ENCODE data around the gene HS3ST5. TPM values are rescaled to one million over a fixed set of nuclear protein-coding genes. Genes with fewer than 3 reads are reported as not detected.

The HS3ST5 gene
- total RNA-seq, 1 experiment from 2014 or later = 0.29 TPM

DNA sequence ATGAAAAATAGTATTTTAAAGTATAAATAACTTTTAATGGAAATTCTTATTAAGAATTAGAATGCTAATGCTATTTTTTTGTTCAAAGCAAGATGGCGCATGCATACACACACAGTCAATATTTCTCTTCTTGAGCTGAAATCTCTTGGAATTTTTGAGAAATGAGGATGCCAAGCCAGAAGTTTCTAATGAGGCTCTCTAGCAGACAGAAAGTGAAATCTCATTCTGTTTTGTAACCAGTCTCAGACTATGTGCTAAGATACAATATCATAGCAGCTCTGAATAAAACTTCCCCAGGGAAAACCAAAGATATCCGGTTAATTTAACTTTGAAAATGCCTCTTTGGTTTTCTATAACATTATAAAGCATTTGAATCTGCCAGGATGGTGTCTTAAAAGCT, 274.7 kb downstream of the HS3ST5 start:
- H3K9me3 ChIP-seq = no peaks in the 10 kb centered on the region
- no peaks in the 10 kb centered on the region for H3K36me3 Mint-ChIP-seq (ENCODE audit: insufficient read depth, unreplicated experiment)
- no TSS peak for BruUV-seq (replicated peaks)
- ChIA-PET POLR2A (no interaction called here), CTCF (interaction anchor here (1.1 kb wide), 1 partner anchor 75 kb away, joined by 4 read pairs; no protein-coding TSS in a partner anchor)
- intact Hi-C loops (cut with micrococcal nuclease; ENCODE audit: unreplicated experiment) = no loop called here
- H3K4me3 Mint-ChIP-seq (ENCODE audit: unreplicated experiment) = no peak overlapping the region
- no peaks in the 10 kb centered on the region for H3K27me3 Mint-ChIP-seq (ENCODE audit: insufficient read depth, unreplicated experiment)
- H3K4me3 ChIP-seq (ENCODE audit: low read depth, low read length) = no peak overlapping the region
- H3K36me3 ChIP-seq (ENCODE audit: control insufficient read depth, insufficient read depth, low read length) = no peaks in the 10 kb centered on the region
- TF ChIP-seq, protein P1, sequence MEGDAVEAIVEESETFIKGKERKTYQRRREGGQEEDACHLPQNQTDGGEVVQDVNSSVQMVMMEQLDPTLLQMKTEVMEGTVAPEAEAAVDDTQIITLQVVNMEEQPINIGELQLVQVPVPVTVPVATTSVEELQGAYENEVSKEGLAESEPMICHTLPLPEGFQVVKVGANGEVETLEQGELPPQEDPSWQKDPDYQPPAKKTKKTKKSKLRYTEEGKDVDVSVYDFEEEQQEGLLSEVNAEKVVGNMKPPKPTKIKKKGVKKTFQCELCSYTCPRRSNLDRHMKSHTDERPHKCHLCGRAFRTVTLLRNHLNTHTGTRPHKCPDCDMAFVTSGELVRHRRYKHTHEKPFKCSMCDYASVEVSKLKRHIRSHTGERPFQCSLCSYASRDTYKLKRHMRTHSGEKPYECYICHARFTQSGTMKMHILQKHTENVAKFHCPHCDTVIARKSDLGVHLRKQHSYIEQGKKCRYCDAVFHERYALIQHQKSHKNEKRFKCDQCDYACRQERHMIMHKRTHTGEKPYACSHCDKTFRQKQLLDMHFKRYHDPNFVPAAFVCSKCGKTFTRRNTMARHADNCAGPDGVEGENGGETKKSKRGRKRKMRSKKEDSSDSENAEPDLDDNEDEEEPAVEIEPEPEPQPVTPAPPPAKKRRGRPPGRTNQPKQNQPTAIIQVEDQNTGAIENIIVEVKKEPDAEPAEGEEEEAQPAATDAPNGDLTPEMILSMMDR (IDR thresholded peaks at IDR 0.05; ENCODE audit: insufficient read depth in 1 of 2, low read depth in 1 of 2, low read length in 1 of 2, severe bottlenecking in 1 of 2, unreplicated experiment in 1 of 2) = no peak
- H3K4me1 ChIP-seq = peaks cover 5% of the 10 kb centered on the region; the same call in 1 of the 2 replicates
- H3K4me1 Mint-ChIP-seq (ENCODE audit: low read depth, unreplicated experiment) = peaks cover 18% of the 10 kb centered on the region
- H3K9me3 Mint-ChIP-seq (ENCODE audit: unreplicated experiment) = no peaks in the 10 kb centered on the region
- H3K27me3 ChIP-seq (replicated peaks; ENCODE audit: control insufficient read depth, insufficient read depth, low read length) = no peaks in the 10 kb centered on the region
- DNase-seq = no peak
- H3K27ac Mint-ChIP-seq (ENCODE audit: unreplicated experiment) = no peak overlapping the region

DNA sequence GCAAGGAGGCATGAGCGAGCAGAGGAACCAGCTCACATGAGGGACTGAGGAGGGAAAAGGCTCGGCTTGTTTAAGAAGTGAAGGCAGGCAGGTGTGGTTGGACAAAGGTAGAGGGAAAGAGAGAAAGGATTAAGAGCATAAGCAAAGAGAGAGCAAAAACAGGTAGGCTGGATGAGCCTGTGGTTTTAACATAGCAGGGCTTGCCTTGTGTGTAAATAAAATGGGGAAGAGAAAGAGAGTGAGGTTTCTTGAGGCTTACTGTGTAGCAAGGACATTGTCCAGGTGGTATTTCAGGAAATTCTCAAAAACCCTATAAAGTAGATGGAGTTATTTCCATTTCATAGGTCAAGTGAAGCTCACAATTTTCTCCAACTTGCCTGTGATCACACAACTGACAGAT, 278.0 kb downstream of the HS3ST5 start:
- Mint-ChIP-seq H3K4me3 (ENCODE audit: unreplicated experiment) (no peak overlapping the region), H3K4me1 (ENCODE audit: low read depth, unreplicated experiment) (peaks cover 18% of the 10 kb centered on the region), H3K27ac (ENCODE audit: unreplicated experiment) (no peak overlapping the region), H3K36me3 (ENCODE audit: insufficient read depth, unreplicated experiment) (no peaks in the 10 kb centered on the region), H3K27me3 (ENCODE audit: insufficient read depth, unreplicated experiment) (no peaks in the 10 kb centered on the region), H3K9me3 (ENCODE audit: unreplicated experiment) (no peaks in the 10 kb centered on the region)
- intact Hi-C loops (cut with micrococcal nuclease; ENCODE audit: unreplicated experiment) = no loop called here
- Histone ChIP-seq H3K9me3 (no peaks in the 10 kb centered on the region), H3K4me3 (ENCODE audit: low read depth, low read length) (no peak overlapping the region), H3K36me3 (ENCODE audit: control insufficient read depth, insufficient read depth, low read length) (no peaks in the 10 kb centered on the region), H3K4me1 (peaks cover 16% of the 10 kb centered on the region), H3K27me3 (replicated peaks; ENCODE audit: control insufficient read depth, insufficient read depth, low read length) (no peaks in the 10 kb centered on the region)
- ChIA-PET CTCF (no interaction called here), POLR2A (no interaction called here)
- TF ChIP-seq, protein P1 (IDR thresholded peaks at IDR 0.05; ENCODE audit: insufficient read depth in 1 of 2, low read depth in 1 of 2, low read length in 1 of 2, severe bottlenecking in 1 of 2, unreplicated experiment in 1 of 2) = no peak
- no TSS peak for BruUV-seq (replicated peaks)
- DNase-seq = no peak

DNA sequence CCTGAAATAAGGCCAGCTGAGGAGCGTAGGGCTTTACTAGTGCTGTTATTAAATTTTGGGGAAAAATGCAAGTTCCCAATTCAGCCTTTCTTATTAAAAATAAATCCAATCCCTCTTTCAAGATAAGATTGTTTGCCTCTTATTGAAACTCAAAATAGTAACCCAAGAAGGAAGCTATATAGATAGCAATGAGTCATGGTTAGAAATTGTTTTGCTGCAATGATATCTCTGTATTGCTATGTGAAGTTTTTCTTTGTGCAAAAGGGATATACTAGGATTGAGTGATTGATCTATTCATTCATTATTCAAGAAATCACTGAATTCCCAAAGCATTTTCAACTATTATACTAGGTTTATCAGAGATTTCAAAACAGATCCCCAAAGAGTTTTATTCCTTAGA, 278.9 kb downstream of the HS3ST5 start:
- no peak overlapping the region for H3K4me3 ChIP-seq (ENCODE audit: low read depth, low read length)
- H3K4me1 ChIP-seq = peaks cover 16% of the 10 kb centered on the region
- H3K36me3 ChIP-seq (ENCODE audit: control insufficient read depth, insufficient read depth, low read length) = no peaks in the 10 kb centered on the region
- no peak for DNase-seq
- H3K4me1 Mint-ChIP-seq (ENCODE audit: low read depth, unreplicated experiment) = peaks cover 18% of the 10 kb centered on the region
- ChIA-PET POLR2A (no interaction called here), CTCF (no interaction called here)
- H3K27me3 ChIP-seq (replicated peaks; ENCODE audit: control insufficient read depth, insufficient read depth, low read length) = no peaks in the 10 kb centered on the region
- TF ChIP-seq, protein P1 (IDR thresholded peaks at IDR 0.05; ENCODE audit: insufficient read depth in 1 of 2, low read depth in 1 of 2, low read length in 1 of 2, severe bottlenecking in 1 of 2, unreplicated experiment in 1 of 2) = no peak
- no peaks in the 10 kb centered on the region for H3K27me3 Mint-ChIP-seq (ENCODE audit: insufficient read depth, unreplicated experiment)
- intact Hi-C loops (cut with micrococcal nuclease; ENCODE audit: unreplicated experiment) = no loop called here
- no peak overlapping the region for H3K4me3 Mint-ChIP-seq (ENCODE audit: unreplicated experiment)
- H3K36me3 Mint-ChIP-seq (ENCODE audit: insufficient read depth, unreplicated experiment) = no peaks in the 10 kb centered on the region
- BruUV-seq (replicated peaks) = no TSS peak
- H3K27ac Mint-ChIP-seq (ENCODE audit: unreplicated experiment) = no peak overlapping the region
- no peaks in the 10 kb centered on the region for H3K9me3 Mint-ChIP-seq (ENCODE audit: unreplicated experiment)
- H3K9me3 ChIP-seq = no peaks in the 10 kb centered on the region
